OCI-M2 (cell line): Measurements from ENCODE around the gene TMEM170B.

Experiments
- DNase-seq: peaks from one replicate; lab custom pipeline; 2025; ENCODE audit not compliant: unreplicated experiment; lab: John Stamatoyannopoulos, UW

Gene TMEM170B, protein sequence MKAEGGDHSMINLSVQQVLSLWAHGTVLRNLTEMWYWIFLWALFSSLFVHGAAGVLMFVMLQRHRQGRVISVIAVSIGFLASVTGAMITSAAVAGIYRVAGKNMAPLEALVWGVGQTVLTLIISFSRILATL

DNA sequence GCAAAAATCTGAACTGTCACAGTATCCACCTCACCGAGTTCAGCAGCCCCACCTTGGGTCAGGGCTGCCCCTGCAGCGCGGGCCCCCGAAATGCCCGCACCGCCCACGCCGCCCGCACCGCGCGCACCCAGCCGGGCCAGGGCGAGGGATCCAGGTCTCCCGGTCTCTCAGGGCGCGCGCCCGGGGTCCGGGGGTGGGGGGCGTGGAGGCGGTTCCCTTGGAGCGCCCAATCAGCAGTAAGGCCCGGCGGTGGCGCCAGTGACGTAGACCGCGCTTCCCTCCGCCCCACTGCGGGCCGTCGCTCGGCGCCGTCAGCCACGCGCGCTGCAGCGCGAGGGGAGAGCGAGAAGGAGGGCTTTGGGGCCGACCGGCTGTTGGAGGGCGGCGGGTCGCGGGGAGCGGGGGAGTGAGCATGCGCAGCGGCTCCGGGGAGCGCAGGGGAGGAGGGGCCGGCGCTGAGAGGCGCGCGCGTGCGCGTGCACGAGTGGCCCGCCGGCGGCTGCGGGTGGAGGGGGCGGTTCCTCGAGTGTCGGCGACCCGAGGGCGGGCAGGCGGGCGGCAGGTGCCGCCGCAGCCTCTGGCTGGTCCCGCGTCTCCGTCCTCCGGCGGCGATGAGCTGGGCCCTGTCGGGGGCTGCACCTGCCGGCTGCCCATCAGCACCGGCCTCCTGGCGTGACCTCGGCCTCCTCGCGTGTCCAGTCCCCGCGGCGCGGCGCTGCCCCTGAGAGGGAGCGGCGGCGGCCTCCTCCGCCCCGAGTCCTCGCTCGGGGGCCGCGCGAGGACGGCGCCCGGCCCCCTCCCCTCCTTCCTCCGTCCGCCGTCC lies at the start of gene TMEM170B:
Gene TMEM170B, plus strand, starts transcription at position 521 of the 823 bp plus-strand sequence. CDS start 529 bp downstream, outside the sequence.
- DNase-seq: peak; percentile 63

- no peak for DNase-seq
Measured at GRCh38 chr6:11490996-11491395, 46.6 kb upstream of the TMEM170B start.

DNA sequence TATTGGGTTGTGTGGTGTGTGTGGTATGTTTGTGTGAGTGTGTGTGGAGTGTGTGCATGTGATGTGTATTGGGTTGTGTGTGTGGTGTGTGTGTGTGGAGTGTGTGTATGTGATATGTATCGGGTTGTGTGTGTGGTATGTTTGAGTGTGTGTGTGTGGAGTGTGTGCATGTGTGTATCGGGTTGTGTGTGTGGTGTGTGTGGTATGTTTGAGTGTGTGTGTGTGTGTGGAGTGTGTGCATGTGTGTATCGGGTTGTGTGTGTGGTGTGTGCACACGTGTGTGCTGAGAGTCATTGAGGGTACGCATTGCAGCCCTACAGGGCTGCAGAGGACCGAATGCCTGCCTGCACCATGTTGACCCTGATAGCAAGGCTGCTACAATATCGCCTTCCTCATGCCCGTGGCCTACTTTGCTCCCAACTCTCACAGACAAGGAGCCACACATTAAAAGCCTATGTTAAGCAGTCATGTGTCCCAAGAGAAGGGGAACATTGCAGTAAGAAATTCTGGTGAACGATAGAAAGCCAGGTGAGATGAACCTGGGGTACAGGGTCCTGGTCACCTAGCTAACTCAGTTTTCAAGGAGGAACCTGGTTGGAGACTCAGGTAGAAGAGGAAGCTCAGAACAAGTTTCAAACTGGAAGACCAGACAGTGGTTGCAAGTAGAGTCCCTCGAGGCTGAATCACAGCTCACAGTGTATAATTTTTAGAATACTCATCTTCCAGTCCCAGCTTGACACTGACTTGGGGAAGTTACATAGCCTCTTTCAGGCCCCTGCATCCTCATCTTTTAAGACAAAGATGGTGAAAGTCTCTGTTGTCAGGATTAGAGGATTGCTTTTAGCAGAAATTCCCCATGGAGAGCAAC lies 45.7 kb upstream of the TMEM170B start:
- no peak for DNase-seq

GRCh38 chr6:11492464-11493290 lies 44.9 kb upstream of the TMEM170B start:
- no peak for DNase-seq

- no peak for DNase-seq
Measured at GRCh38 chr6:11493974-11494373, 43.6 kb upstream of the TMEM170B start.

DNA sequence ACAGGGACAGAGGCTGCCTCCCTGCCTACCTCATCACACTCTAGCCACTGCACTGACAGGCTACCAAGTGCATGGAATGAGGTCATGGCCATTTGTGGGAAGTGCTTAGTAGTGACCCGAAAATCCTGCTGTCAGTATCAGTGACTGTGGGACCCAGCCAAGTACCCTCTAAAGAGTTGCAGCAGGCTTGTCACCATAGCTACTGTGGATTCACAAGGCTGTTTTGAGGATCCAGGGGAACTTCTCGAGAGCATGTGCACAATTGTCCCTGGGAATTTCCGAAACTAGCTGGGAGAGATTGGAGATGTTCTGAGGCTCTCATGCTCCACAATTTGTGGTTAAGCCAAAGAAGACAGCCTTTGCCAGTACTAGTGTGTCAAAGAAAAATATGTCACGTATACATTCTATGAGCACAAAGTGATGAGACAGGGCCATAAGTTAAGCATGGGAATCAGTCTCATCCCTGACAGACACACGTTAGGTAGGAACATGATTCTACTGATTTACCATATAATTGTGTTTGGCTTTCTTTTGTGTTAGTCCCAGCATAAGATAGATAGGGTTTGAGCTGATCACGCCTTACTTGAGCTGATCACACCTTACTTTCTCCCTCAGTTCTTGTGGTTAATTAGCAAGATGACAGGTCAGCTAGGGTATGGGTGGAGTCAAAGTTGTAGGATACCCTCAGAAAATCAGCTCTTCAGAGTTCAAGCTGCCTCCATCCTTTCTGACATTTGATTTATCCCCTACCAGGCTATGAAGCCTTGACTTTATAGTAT lies 42.6 kb upstream of the TMEM170B start:
- DNase-seq: no peak

DNA sequence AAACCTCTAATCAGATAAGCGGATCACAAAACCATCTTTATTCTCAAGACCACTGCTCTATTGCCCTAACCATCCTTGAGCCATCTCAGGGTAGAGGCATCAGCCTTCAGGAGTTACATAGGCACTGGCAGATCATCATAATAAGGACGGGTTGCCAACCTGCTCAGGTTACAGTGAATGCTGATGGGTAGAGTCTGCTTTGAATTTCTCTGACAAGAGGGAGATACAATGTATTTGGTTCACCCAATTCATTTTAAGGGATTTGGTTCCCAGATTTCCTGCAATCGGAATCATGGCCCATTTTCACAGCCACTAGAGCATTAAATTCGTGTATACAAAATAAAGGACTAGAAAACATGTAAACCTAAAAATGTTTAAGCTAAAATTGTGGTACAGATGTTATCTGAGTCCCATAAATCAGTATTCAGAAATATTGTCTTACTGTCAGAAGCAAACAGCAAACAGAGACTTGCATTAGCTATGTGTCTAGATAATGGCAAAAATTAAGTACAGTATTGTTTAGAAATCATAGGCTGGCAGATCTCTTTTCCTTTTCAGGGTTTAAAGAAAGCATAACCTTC lies 41.9 kb upstream of the TMEM170B start:
- no peak for DNase-seq

- DNase-seq: peak; percentile 60
Measured at GRCh38 chr6:11496152-11497060, 41.1 kb upstream of the TMEM170B start.

- DNase-seq: no peak
Measured at GRCh38 chr6:11497107-11497506, 40.4 kb upstream of the TMEM170B start.

GRCh38 chr6:11497881-11498280 lies 39.7 kb upstream of the TMEM170B start:
- DNase-seq: no peak

GRCh38 chr6:11500008-11500407 lies 37.5 kb upstream of the TMEM170B start:
- no peak for DNase-seq

DNA sequence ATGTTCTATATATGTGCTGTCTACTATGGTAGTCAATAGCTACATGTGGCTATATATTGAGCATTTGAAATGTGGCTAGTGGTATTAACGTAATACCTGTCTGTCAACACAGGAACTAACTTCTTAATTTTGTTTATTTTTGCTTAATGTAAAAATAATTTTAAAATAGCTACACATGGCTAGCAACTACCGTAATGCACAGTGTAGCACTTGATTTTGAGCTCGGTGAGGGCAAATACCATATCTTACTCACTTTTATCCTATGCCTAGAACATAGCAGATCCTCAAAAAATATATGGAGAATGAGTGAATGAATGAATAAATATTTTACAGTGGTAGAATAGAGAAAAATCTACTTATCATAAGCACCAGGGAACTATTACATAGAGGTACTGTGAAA lies 28.1 kb upstream of the TMEM170B start:
- DNase-seq: no peak

GRCh38 chr6:11514672-11515071 lies 22.9 kb upstream of the TMEM170B start:
- DNase-seq: no peak

DNA sequence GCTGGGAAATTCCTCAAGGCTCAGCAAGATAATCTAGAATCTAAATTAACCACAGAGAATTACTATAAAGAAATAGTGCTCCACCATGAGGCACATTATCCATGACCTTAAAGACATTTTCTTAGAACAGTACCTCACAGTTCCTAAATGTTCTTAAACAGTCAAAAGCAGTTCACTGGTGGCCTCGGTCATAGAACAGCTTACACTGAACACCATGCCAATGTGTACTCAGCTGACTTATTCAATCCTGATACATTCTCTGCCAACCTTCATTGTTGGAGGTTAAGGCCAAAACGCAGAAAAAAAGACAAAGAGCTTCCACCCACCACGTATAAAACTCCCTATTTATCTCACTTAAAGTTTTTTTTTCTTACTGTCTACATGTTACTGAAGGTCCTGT lies 21.8 kb upstream of the TMEM170B start:
- no peak for DNase-seq

GRCh38 chr6:11522812-11523605 lies 14.5 kb upstream of the TMEM170B start:
- no peak for DNase-seq

DNA sequence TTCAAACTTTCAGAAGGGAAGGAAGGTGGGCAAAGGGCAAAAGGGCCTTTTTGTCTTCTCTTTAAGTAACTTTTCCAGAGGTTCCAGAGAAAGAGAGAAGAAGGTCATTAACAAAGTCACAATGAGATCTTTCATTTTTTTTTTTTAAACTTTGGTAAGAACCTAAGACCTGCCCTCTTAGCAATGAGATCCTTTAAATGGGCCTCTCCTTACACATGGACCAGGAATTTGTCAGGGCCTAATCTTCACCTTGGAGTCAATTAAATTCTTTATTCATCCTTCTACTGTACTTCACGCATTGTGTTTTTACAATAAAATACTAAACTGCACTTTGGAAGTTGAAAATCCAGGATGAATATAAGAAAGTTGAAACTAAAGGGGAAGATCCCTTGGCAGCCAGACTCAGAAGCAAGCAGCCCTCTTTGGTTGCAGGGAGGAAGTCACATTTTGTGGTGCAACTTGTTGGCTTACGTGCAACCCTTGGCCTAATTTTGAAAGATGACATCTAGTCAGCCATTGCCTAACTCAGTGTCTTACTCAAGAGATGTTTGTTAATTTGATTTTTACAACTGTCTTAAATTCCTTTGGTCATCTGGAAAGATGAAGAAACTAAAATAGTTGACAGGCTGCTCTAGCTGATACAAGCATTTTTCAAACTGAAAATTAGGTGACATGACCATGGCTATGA lies 11.9 kb upstream of the TMEM170B start:
- no peak for DNase-seq

DNA sequence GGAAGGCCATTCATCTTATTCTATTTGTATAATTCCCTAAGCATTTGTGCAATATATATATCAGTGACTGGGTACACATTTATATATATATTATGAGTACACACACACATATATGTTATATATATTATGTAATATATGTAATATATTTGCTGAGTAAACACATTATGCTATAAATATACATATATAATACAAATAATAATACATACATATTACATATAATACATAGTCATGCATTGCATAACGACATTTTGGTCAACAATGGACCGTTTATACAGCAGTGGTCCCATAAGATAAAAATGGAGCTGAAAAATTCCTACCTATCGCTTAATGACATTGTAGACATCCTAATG lies 11.4 kb upstream of the TMEM170B start:
- no peak for DNase-seq
